Vagina (tissue), 2 donors: ENCODE measurements around the gene IZUMO2.
"Not testable (repeated sequence)": the region's sequence is repeated elsewhere in the genome, so short reads cannot be mapped to it uniquely, and the experiment has no call there.

ENCODE experiments used
- POLR2A ChIP-seq, 2 donors: fragments of 450-650 bp; IDR thresholded peaks; one replicate each; pipeline ENCODE4 v1.6.1; 2017; ENCODE audit warnings: antibody characterized with exemption in 2 of 2, mild to moderate bottlenecking in 2 of 2, moderate library complexity in 2 of 2
- POLR2AphosphoS5 ChIP-seq, 2 donors: sonication (generic); formaldehyde crosslinking; IDR thresholded peaks; one replicate each; pipeline ENCODE4 v1.9.0; 2017; ENCODE audit warnings: antibody characterized with exemption in 2 of 2, mild to moderate bottlenecking in 2 of 2, low read depth in 1 of 2; ENCODE audit not compliant: insufficient read depth in 1 of 2
- TF ChIP-seq, protein P1 (sequence below), 3 experiments: fragments of 450-650 bp in 2 of 3; fragments of 200-600 bp in 1 of 3; sonication (generic) in 1 of 3; IDR thresholded peaks; one replicate each; pipeline ENCODE4 v1.5.1; 2017 to 2019; ENCODE audit warnings: antibody characterized with exemption in 3 of 3, mild to moderate bottlenecking in 2 of 3, moderate library complexity in 2 of 3

- TF ChIP-seq, protein P1, sequence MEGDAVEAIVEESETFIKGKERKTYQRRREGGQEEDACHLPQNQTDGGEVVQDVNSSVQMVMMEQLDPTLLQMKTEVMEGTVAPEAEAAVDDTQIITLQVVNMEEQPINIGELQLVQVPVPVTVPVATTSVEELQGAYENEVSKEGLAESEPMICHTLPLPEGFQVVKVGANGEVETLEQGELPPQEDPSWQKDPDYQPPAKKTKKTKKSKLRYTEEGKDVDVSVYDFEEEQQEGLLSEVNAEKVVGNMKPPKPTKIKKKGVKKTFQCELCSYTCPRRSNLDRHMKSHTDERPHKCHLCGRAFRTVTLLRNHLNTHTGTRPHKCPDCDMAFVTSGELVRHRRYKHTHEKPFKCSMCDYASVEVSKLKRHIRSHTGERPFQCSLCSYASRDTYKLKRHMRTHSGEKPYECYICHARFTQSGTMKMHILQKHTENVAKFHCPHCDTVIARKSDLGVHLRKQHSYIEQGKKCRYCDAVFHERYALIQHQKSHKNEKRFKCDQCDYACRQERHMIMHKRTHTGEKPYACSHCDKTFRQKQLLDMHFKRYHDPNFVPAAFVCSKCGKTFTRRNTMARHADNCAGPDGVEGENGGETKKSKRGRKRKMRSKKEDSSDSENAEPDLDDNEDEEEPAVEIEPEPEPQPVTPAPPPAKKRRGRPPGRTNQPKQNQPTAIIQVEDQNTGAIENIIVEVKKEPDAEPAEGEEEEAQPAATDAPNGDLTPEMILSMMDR (IDR thresholded peaks at IDR 0.05), result not testable (repeated sequence)
- TF ChIP-seq POLR2A (IDR thresholded peaks at IDR 0.05); POLR2AphosphoS5 (IDR thresholded peaks at IDR 0.05; ENCODE audit: insufficient read depth in 1 of 2, low read depth in 1 of 2): not testable (repeated sequence)
Observed at GRCh38 chr19:50134777-50135719, 28.0 kb downstream of the IZUMO2 start.
